Measurements from ENCODE around the gene OPRL1.
A peak's percentile ranks its signal among the peaks of the same experiment; 100 is the strongest.

Gene OPRL1

DNA sequence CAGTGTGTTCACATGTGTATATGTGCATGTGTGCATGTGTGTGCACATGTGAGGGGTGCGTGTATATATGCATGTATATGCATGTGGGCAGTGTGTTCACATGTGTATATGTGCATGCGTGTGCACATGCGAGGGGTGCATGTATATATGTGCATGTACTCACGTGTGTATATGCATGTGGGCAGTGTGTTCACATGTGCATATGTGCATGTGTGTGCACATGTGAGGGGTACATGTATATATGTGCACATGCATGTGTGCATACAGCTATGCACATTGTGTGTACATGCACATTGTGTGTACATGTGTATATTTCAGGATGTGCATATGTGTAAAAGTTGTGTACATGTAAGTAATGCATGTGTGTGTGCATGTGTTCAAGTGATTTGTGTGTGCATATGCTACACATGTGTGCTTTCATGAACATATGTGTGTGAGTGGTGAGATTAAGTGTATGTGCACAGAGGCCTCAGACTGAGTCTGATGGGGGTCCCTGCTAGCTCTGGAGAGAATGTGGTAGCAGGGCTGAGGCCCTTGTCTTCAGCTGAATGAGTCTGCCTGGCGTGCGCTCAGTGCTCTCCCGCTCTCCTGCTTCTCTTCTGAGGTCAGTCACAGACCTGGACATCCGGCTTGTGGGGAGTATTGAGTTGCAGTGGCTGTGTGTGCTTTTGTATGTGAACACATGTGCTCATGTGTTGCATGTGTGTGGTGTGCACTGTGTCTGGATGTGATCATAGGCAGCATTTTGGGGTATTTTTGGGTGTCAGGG lies 64.4 kb downstream of the OPRL1 start:
- no peak for DNase-seq

GRCh38 chr20:64145458-64146300 lies 65.8 kb downstream of the OPRL1 start:
- no peak for ATAC-seq
- peak; percentile 31 for DNase-seq

More for the DNA sequence above, 64.4 kb downstream of the OPRL1 start:
- ATAC-seq, result no peak

DNA sequence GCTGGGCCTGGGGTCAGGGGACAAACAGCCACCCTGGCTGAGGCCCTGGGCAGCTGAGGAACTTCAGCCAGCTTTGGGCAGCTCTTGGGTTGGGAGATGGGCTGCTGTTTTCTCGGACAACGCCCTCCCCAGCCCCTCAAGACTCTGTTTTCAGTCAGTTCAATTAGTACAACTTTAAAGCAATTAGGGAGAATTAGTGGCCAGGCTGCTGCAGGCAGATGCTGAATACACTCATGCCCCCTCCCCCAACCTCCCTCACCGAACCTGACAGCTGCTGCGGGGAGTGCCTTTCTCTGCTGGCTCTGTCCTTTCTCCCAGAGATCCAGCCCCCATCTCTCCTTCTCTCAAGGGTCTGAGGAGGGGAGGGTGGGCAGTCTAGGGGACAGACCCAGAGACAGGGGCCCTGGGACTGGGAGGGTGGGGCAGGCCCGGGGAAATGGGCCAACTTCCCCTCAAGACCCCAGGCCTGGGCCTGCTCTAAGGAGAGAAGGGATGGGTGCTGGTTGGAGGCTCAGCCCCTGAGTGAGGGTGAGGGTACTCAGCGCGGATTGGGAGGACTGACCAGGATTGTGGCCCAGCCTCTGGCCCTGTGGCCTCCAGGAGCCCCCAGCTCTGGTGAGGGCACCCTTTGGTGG lies 66.5 kb downstream of the OPRL1 start:
- ATAC-seq, result no peak
- no peak for DNase-seq

DNA sequence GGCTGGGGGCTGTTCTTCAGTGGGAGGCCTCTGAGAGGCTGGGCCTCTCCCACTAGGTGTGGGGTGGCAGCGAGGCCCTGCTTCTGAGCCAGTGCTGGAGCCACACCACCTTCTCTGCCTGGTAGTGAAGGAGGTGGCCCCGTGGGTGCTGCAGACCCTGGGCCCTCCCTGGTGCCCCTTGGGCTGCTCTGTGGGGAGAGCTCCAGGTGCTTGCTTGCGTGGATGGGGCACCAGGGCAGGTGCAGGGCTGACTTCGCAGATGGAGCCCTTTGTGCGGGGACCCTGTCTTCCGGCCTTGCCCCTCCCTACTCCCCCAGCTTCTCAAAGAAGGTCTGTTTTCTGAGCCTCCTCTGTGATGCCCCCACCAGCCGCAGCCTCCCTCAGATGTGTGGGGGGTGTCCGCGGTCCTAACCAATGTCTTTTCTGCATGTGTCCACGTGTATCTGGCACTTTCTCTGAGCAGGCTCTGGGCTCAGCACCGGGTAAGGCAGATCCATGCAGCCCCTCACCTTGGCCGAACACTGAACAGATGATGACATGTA lies 67.1 kb downstream of the OPRL1 start:
- ATAC-seq (no peak), DNase-seq (no peak)

GRCh38 chr20:64148581-64148980 lies 68.7 kb downstream of the OPRL1 start:
- DNase-seq, result no peak
- no peak for ATAC-seq

- no peak for DNase-seq
- ATAC-seq, result no peak
Observed at GRCh38 chr20:64149141-64149540, 69.3 kb downstream of the OPRL1 start.

- DNase-seq, result no peak
- ATAC-seq, result no peak
Observed at GRCh38 chr20:64149809-64150560, 70.1 kb downstream of the OPRL1 start.

All from stimulated activated naive CD8-positive, alpha-beta T cell treated with anti-CD3 and anti-CD28 coated beads, Interleukin-15, Interleukin-2, amounts not matched to agents 100 U/mL and 50 U/mL, for 24 hours (primary cell).